Measurements from ENCODE around the gene MTHFD1L.
"Not testable (repeated sequence)": the region's sequence is repeated elsewhere in the genome, so short reads cannot be mapped to it uniquely, and the experiment has no call there.

The MTHFD1L gene

GRCh38 chr6:151095538-151096254 lies 230.2 kb downstream of the MTHFD1L start:
- no peak for DNase-seq (ENCODE audit: low read depth in 2 of 2)

- DNase-seq (ENCODE audit: low read depth in 2 of 2) = no peak
Measured at GRCh38 chr6:151096255-151096612, 230.7 kb downstream of the MTHFD1L start.

DNA sequence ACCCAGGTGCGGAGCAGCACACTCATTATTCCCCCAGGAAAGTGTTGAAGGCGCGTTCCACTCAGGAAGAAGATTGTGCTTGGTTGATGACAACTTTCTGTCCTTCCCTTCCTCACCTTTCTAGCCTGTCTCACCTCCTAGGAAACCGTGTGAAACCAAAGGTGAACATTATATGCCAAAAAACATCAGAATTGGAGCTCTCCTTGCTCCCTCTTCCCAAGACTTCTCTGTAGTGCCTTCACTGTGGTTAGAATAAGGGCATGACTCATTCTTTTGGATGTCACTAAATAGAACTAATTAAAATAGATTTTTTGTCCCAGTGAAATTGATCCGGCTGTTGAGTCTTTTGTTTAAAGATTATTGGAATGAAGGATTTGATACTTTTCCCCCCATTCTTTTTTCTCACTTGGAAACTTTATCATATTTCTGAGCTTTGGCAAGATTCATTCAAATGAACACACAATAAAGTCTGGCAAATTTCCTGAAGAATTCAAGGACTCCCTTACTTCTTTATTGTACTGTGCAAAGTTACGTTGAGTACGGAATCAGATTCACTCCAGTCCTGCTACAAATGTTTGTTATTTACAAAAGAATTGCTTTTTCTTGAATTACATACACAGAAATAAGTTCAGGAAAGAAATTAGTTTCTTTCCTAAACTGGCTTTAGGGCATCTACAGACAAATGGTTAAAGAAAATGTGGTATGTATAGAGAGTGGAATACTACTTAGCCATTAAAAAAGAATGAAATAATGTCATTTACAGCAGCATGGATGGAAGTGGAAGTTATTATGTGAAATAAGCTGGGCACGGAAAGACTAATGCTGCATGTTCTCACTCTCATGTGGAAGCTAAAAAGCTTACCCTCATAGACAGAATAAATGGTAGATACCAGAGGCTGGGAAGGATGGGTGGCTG lies 231.4 kb downstream of the MTHFD1L start:
- DNase-seq (ENCODE audit: low read depth in 2 of 2) = no peak

DNA sequence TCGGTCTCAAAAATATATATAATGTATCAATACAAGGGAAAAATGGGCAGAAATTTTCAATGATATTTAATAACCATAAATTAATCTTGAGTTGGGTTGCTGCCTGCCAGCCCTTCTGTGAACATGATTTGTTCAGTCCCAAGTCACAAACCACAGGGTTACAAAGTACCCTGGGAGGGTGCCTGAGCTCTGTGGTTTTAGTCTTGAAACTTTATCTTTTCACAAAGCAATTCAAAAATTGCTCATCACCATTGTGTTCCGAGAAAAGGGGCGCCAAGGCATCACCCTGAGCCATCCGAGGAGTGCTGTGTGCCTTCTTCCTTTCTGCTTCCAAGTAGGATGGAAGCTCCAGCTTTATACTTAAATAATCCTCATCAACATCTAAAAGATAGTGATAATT lies 232.7 kb downstream of the MTHFD1L start:
- DNase-seq (ENCODE audit: low read depth in 2 of 2) = no peak

- DNase-seq (ENCODE audit: low read depth in 2 of 2) = no peak
Measured at GRCh38 chr6:151100326-151100725, 234.8 kb downstream of the MTHFD1L start.

- DNase-seq (ENCODE audit: low read depth in 2 of 2) = no peak
Measured at GRCh38 chr6:151101161-151101815, 235.8 kb downstream of the MTHFD1L start.

DNA sequence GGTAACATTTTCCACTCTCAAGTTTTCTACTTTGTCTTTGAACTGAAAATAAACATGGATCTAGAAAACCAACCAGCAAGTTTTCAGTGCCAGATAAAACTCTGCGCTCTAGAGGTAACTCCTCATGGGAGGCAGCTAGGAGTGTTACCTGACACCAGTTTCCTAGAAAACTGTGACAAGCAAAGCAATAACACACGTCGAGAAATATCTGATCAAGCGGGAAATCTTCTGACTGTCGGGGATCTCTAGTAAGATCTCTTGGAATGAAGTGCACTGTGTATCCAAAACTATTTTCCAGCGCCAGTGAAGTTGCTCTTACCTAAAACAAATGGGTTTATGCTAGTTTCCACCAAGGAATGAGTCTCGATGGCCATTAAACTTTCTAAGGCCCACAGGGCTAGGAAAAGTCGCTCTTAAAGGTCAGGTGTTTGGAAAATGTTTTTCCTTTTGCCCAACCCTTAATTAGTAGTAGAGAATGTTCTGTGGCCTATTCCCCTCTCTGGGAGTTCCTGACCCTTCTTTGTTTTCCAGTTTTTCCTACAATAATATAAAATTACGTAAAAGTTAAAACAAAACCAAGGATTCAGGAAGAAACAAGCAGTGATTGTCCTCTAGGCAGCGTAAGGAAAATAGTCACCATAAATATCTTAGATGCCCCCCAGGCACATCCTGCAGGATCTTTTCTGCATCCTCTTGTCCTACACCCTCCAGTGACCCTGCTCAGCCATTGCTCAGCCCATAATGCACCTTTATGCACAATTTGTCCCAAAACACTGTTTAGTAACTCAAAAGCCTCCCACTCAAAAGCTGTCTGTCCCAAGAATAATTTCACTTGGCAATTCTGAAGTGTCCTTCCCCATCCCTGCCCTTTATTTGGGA lies 236.6 kb downstream of the MTHFD1L start:
- DNase-seq (ENCODE audit: low read depth in 2 of 2) = no peak

- no peak for DNase-seq (ENCODE audit: low read depth in 2 of 2)
Measured at GRCh38 chr6:151103266-151103665, 237.8 kb downstream of the MTHFD1L start.

GRCh38 chr6:151107897-151108427 lies 242.5 kb downstream of the MTHFD1L start:
- no peak for DNase-seq (ENCODE audit: low read depth in 2 of 2)

DNA sequence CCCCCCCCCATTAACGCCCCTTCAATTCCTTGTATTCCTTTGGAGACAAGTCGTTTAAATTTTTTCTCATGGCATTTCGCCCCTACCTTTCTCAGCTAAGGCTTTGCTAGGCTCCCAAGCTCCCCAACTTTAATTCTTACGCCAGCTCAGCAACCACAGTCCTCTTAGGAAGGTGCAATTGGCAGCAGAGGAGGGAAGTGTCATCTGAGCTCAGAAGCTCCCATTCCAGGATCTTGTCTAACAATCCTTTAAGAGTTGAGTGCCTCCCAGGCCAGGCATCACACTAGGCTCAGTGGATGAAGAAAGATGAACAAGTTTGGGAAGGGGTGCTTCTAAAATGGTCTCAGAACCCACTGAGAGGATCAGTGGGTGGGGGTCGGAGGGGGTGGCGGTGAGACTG lies 243.0 kb downstream of the MTHFD1L start:
- DNase-seq (ENCODE audit: low read depth in 2 of 2) = no peak

DNA sequence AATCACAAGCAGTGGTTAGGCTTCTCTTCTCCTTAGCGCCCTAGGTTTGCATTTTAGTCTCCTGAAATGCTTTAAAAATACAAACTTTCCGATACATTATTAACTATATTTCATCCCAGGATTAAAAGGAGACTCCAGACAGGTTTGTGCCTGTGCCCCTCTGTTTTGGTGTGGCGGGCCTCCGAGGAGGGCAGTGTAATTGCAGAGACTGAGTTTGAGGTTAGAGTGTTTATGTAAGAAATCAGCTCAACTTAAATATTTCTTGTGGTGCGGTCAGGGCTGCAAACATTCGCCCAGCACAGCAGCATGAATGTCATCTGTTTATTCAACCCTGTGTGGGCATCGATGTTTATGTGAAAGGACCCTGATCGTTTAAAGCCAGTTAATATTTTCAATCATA lies 243.9 kb downstream of the MTHFD1L start:
- no peak for DNase-seq (ENCODE audit: low read depth in 2 of 2)

DNA sequence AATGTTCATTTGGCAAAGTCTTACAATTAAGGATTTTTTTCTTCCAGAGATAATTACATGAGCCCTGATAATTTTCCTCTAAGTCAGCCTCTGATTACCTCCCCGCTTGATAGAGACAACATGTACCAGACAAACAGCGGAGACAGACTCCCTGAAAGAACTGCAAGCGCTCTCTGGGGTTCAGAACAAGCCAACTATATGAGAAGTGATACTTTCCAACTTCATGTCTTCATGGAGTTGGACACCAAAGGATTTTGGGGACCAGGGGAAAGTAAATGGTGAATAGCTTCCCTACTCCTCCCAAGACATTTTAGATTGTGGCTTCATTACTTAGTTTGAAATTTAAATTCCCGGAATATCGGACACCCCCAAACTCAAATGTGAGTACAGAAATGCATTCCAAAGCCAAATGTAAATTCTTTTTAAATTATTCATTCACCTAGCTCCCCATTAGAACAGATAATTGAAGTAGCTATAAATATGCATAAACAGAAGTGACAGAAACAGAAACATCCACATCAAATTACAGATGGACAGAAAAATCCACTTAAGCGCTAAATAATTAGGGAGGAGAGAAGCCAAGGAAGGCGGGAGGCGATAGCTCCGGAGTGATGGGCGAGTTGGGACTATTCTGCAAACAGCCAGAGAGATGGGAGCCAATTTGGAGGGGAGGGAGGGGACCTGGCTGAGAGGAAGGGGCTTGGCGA lies 244.5 kb downstream of the MTHFD1L start:
- no peak for DNase-seq (ENCODE audit: low read depth in 2 of 2)

DNA sequence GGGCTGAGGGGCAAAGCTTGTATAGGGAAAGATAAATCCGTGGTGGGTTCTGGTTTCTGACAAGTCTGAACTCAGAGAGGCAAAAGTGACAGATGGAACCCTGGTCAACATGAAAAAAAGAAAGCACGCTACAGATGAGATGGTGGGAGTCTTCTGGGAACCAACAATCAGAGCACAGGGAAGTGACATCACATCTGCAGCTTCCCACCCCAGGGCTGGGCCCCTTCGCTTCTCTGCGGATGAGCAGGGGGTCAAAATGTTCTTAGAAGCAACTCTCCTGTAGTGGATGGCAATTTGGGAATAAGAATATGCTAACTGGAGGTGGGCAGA lies 245.0 kb downstream of the MTHFD1L start:
- DNase-seq (ENCODE audit: low read depth in 2 of 2) = no peak

GRCh38 chr6:151111670-151112069 lies 246.2 kb downstream of the MTHFD1L start:
- DNase-seq (ENCODE audit: low read depth in 2 of 2) = no peak

- no peak for DNase-seq (ENCODE audit: low read depth in 2 of 2)
Measured at GRCh38 chr6:151112130-151112529, 246.6 kb downstream of the MTHFD1L start.

GRCh38 chr6:151112884-151113283 lies 247.4 kb downstream of the MTHFD1L start:
- not testable (repeated sequence) for DNase-seq (ENCODE audit: low read depth in 2 of 2)

GRCh38 chr6:151113641-151114040 lies 248.1 kb downstream of the MTHFD1L start:
- DNase-seq (ENCODE audit: low read depth in 2 of 2) = no peak

GRCh38 chr6:151118461-151119123 lies 253.1 kb downstream of the MTHFD1L start:
- DNase-seq (ENCODE audit: low read depth in 2 of 2) = no peak

- DNase-seq (ENCODE audit: low read depth in 2 of 2) = no peak
Measured at GRCh38 chr6:151119823-151120524, 254.5 kb downstream of the MTHFD1L start.

DNA sequence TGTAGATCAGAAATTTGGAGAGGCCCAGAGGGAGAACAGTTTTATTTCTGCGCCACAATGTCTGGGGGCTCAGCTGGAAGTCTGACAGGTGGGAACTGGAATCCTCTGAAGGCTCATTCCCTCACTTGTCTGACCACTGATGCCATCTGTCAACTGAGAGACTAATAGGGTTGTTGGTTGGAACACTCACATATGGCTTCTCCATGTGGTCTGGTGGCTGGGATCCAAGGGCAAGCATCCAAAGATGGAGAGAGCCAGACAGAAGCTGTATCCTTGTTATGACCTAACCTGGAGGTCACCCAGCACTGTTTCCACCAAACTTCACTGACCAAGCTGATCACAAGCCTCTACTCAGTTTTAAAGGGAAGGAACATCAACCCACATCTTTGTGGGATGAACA lies 256.4 kb downstream of the MTHFD1L start:
- DNase-seq (ENCODE audit: low read depth in 2 of 2) = no peak
